GM12865 (cell line): ENCODE measurements around the gene ASCL2.

Source experiments
- DNase-seq: peaks from one replicate; pipeline ENCODE4 v3.0.0; 2010; ENCODE audit warnings: low read depth
- H3K4me3 ChIP-seq: 2 replicates; pipeline ENCODE4 v1.5.1; 2011; ENCODE audit warnings: mild to moderate bottlenecking, low read depth, low read length, control low read depth
- TF ChIP-seq, protein P1 (sequence below): IDR thresholded peaks from 2 replicates; pipeline ENCODE4 v1.5.1; 2011; ENCODE audit warnings: low read length, control low read depth, low read depth, inconsistent platforms; ENCODE audit not compliant: insufficient read depth; ENCODE audit errors: missing control alignments

ASCL2 gene

DNA sequence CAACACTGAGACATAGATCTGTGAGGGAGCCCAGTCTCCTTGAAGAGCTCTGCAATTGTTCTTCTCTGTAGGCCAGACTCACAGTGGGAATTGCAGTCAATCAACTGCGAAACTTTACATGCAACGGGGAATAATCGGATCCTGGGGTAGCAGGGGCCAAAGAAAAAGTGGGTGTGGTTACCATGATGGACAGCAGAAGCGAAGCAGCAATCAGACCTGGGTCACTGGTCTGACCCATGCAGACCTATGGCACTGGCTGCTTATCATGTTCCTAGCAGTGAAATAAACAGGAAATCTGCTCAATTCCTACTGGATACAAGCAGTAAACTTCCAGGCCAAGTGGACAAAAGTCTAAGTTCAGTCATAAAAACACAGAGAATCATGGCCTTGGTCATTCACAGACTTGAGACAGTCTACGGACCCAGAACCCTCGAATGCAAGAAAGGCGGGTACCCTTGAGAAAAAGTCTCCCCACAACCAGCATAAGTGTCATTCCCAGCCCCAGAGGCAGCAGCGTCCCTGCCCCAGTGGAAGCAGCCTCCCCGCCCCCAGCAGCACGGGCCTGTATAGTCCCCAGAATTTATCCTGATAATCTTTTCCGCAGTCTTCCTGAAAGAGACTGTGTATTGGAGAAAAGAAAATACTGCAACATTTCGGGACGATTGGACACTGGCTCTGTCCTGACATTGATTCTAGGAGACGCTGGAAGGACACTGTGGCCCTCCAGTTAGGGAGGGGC, 34.6 kb downstream of the ASCL2 start:
- TF ChIP-seq, protein P1, sequence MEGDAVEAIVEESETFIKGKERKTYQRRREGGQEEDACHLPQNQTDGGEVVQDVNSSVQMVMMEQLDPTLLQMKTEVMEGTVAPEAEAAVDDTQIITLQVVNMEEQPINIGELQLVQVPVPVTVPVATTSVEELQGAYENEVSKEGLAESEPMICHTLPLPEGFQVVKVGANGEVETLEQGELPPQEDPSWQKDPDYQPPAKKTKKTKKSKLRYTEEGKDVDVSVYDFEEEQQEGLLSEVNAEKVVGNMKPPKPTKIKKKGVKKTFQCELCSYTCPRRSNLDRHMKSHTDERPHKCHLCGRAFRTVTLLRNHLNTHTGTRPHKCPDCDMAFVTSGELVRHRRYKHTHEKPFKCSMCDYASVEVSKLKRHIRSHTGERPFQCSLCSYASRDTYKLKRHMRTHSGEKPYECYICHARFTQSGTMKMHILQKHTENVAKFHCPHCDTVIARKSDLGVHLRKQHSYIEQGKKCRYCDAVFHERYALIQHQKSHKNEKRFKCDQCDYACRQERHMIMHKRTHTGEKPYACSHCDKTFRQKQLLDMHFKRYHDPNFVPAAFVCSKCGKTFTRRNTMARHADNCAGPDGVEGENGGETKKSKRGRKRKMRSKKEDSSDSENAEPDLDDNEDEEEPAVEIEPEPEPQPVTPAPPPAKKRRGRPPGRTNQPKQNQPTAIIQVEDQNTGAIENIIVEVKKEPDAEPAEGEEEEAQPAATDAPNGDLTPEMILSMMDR, result no peak
- no peak overlapping the region for H3K4me3 ChIP-seq
- DNase-seq, result no peak

DNA sequence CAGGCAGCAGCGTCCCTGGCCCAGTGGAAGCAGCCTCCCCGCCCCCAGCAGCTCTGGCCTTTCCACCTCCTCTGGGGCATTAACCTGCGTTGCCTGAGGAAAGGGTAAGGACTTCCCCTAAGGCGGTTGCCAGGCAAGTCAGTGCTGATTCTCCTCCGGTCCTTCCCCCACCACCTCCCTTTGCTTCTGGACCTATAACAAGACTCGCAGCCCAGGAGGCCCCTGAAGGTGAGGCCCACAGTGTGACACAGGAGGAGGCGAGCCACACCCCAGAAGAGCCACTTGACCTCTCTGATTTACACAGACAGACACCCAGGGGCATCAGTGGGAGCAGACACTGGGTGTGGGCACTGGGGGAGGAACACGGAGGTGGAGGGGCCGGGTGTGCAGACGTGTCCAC, 35.4 kb downstream of the ASCL2 start:
- H3K4me3 ChIP-seq, result no peak overlapping the region
- no peak for DNase-seq
- TF ChIP-seq, protein P1, result no peak

DNA sequence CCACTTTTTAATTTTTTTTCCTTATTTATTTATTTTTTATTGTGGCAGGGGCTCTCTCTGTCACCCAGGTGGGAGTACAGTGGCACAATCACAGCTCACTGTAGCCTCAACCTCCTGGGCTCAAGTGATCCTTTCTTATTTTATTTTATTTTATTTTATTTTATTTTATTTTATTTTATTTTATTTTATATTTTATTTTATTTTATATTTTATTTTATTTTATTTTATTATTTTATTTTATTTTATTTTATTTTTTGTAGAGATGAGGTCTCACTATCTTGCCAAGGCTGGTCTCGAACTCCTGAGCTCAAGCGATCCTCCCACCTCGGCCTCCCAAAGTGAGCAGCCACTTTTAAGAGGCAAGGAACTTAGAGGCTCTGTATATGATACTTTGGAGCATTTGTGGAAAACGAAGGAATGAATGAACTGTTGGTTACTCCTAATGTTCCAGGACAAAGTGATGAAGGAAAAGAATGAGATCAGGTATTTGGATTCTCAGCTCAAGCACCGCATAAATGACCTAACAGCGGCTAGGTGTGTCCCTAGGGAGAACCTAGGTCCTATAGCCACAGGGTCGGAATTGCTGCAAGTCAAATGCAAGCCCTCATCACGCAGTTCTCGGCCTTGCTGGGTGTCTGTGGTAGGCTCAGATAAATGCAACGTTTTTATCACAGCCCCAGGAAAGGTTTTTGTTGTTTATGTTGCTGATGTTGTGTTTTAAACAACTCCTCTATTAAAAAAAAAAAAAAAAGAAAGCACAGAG, 36.5 kb downstream of the ASCL2 start:
- TF ChIP-seq, protein P1, result no peak
- DNase-seq, result no peak
- H3K4me3 ChIP-seq, result no peak overlapping the region

DNA sequence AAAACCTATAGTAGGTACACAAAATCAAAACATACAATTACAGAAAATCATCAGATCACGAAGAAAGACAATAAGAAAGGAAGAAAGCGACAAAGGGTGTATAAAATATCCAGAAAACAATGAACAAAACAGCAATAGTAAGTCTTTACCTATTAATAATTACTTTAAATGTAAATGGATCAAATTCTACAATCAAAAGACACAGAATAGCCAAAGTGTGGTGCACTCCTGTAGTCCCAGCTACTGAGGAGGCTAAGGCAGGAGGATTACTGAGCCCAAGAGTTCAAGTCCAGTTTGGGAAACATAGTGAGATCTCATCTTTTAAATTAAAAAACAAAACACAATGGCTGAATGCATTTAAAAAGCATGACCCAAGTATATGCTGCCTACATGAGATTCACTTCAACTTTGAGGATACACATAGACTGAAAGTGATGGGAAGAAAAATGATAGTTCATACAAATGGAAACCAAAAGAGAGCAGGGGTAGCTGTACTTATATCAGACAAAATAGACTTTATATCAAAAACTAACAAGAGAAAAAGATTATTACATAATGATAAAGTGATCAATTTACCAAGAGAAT, 40.6 kb downstream of the ASCL2 start:
- no peak for DNase-seq
- TF ChIP-seq, protein P1, result no peak
- no peak overlapping the region for H3K4me3 ChIP-seq

DNA sequence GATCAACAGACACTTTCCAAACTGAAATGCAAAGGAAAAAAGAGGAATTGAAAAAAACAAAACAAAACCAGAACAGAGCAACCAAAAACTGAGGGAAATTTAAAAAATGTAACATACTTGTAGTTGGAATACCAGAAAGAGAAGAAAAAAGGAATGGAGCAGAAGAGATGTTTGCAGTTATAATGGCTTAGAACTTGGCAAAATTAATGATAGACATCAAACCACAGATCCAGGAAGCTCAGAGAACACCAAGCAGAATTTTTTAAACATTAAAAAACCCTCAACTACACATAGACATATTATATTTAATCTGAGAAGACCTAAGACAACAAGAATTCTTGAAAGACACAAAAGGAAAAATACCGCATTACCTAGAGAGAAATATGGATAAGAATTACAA, 46.1 kb downstream of the ASCL2 start:
- DNase-seq, result no peak
- TF ChIP-seq, protein P1, result no peak
- H3K4me3 ChIP-seq, result no peak overlapping the region

DNA sequence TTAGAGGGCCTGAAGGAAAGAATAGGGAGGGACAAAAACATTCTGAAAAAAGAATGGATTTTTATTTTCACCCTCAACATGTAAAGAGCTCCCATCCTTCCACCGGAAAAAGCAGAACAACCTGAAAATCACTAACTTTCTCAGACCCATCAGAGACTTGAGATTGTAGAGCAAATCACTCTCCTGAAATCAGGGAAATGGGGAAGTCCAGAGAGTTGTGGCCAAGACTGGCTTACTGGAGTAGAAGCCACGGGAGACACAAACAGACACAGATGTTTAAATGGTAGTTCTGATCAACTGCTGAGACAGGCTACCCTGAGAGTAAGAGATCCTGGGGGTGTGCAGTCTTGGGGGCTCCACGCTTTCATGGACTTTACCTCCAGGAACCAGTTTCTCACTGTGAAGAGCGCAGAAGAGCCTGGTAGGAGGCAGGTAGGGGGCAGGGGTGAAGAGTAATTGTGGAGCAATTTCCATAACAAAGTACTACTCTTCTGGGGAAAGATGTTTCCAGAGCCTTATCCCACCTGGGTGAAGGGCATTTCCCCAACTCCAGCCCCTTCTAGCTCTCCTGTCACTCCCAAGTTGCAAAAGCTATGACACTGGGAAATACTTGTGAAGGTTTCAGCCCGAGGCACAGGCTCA, 47.1 kb downstream of the ASCL2 start:
- DNase-seq, result no peak
- TF ChIP-seq, protein P1, result no peak
- H3K4me3 ChIP-seq, result no peak overlapping the region
